HG03066 (cell line): ENCODE data around the gene DIS3L2.
"Not testable (repeated sequence)": the region's sequence is repeated elsewhere in the genome, so short reads cannot be mapped to it uniquely, and the experiment has no call there.

Source experiments
- ATAC-seq: cut with Tn5 transposase; IDR thresholded peaks from one replicate; pipeline ENCODE4 v1.9.1; 2021; ENCODE audit warnings: low read depth; ENCODE audit not compliant: unreplicated experiment

Gene DIS3L2

GRCh38 chr2:232147440-232148077, 186.0 kb downstream of the DIS3L2 start:
- no peak for ATAC-seq

DNA sequence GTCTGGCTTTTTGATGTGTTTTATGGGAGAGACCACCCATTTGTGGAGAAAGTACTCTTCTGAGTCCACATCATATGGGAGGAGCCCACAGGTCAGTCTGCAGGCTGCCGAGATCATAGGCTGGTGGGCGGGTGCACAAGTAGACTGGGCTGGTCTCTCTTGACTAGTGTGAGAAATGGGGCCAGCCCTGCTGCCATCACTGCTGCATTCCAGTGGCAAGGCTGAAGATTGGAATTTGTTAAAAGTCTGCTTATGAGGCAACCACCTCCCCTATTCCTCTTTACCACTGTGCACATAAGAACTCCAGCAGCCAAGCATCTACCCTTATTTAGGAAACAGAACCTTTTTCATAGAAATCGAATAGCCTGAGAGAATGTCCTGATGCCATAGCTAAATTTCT, 200.7 kb downstream of the DIS3L2 start:
- ATAC-seq = no peak

DNA sequence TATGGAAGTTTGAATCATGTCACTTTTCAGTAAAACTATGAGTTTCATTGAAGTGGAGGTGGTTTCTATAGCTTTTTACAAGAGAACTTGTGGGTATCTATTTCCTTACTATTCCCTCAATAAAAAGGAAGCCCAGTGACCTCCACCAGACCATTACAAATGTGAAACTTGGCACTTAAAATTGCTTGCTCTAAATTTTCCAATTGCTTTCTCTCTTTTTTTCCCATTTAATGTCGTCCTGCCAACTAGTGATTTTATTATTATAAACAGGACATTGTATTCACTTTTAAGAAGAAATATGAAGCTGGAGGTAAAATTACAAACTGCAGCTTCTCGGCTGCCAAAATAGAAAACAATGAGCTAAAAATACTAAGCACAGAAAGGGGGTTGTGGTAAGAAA, 208.9 kb downstream of the DIS3L2 start:
- no peak for ATAC-seq

- ATAC-seq = no peak
Observed at GRCh38 chr2:232174662-232175061, 213.1 kb downstream of the DIS3L2 start.

GRCh38 chr2:232176587-232176986, 215.1 kb downstream of the DIS3L2 start:
- ATAC-seq = not testable (repeated sequence)

- ATAC-seq = no peak
Observed at GRCh38 chr2:232183279-232183678, 221.8 kb downstream of the DIS3L2 start.

DNA sequence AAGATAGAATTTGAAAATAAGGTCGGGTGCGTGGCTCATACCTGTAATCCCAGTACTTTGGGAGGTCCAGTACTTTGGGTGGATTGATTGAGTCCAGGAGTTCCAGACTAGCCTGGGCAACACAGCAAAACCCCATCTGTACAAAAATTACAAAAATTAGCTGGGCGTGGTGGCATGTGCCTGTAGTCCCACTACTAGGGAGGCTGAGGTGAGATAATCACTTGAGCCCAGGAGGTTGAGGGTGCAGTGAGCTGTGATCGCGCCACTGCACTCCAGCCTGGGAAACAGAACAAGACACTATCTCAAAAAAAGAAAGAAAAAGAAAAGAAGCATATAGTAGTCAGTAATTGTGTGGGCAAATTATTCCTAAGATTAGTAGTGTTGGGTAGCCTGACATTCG, 222.8 kb downstream of the DIS3L2 start:
- no peak for ATAC-seq

- no peak for ATAC-seq
Observed at GRCh38 chr2:232190796-232191195, 229.3 kb downstream of the DIS3L2 start.

DNA sequence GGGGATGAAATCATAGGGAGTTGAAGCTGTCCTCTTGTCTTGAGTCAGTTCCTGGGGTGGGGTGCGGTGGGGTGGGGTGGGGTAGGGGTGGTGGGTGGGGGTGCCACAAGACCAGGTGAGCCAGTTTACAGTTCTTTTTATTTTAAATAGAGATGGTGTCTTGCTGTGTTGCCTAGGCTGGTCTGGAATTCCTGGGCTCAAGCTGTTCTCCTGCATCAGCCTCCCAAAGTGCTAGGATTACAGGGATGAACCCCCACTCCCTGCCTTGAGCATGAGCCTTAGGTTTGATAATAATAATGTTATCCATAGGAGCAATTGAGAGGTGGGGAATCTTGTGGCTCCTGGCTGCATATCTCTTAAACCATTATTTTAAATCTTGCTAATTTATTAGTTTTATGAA, 234.0 kb downstream of the DIS3L2 start:
- ATAC-seq = no peak

DNA sequence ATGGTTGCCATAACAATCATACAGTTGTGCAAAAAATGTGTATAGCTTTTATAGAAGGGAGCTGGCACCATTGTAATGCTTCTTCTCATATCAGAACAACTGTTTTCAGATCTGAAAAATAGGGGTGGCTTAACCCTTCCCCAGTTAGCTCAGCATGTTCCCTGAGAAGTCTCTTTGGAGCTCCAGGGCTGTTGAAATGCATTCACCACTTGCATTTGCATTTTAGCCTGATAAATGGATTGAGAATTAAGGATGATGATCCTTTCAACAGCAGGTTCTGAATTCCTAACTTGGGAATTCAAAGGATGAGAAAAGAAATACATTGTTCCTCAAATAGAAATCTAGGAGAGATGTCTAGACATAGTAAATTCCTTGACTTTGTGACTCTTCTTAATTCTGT, 235.3 kb downstream of the DIS3L2 start:
- ATAC-seq = no peak

DNA sequence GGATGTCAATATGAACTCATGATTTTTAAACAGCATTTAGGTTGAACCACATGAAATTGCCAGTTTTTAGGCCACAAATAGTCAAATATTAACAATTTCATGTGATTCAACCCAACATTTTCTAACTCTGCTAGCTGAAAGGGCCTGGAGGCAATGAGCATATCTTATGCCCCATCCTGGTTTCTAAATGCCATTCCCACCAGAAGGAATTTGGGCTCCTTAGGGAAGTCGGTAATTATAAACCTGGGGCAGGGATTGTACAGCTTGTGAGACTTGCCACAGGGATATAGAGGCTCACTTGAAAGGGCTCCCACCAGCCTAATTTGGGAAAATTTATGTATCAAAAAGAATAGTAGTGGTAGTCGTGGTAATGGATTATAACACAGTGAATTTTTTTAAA, 238.7 kb downstream of the DIS3L2 start:
- no peak for ATAC-seq

DNA sequence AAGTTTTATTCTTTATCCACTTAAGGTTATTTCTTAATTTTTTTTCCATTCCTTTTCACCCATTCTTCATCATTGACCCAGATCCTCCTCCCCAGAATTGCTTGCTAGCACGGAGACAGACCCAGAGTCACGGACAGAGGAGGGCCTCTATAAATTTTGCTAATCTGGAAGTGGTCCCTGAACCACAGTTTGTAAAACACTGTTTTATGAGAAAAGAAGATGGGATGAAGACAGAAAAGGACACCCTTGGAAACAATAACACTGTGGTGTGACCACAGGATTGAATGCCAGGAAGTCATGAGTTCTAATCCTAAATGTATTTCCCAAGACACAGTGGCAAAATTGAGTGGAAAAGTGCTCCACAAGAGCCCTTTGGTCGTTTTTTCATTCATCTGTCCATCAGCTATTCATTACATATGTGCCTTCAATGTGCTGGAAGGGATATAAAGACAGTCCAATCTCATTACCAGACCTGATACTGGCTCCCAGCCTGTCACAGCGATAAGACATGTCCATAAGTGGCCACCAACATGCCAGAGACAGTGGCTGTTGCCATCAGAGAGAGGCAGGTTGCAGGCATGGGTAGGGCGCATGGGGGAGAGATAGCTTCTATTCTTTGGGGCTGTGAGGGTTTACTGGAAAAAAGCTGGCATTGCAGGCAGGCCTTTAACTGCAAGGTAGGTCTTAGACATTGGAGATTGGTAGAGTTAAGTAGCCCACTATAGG, 241.8 kb downstream of the DIS3L2 start:
- ATAC-seq = no peak

DNA sequence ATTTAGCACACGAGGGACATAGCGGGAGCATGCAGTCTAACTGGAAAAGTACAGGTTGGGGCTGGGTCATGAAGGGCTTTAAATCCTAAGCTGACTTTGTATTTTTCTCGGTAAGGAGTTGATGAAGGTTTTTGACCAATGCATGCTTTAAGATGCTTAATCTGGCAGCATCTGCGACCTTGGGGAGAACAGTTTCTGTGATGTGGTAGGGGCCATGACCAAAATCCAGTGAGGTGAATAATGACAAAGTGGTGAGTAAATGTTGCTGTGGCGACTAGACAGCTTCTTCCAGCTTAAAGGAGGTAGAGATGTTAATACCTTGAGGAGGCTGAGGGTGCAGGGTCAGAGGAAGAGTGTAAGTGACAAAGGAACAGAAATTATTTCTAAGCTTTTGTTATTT, 242.4 kb downstream of the DIS3L2 start:
- no peak for ATAC-seq

DNA sequence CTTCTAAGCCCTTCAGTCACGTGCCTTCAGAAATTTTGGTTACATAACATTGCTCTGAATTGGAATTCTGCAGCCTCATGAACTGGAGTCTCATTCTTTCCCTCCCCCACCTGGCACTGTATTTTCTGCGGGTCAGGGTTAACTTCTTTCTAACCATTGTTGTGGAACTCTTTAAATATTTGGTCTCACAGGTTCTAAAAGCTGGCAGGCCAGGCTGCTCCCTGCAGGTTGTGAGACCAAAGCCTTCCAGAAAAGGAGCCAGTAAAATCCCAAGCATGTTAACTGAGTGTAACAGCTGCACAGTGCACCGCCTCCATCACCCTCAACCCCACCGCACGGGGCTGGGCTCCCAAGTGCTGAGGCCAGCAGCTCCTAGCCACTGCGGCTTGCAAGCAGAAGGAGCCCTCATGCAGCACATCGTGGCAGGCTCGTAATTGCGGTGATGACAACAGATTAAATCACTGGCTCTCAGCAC, 243.0 kb downstream of the DIS3L2 start:
- ATAC-seq = no peak

GRCh38 chr2:232207174-232207573, 245.7 kb downstream of the DIS3L2 start:
- no peak for ATAC-seq

- ATAC-seq = no peak
Observed at GRCh38 chr2:232210306-232210705, 248.8 kb downstream of the DIS3L2 start.

- ATAC-seq = no peak
Observed at GRCh38 chr2:232211743-232212686, 250.5 kb downstream of the DIS3L2 start.

- ATAC-seq = no peak
Observed at GRCh38 chr2:232213176-232213575, 251.7 kb downstream of the DIS3L2 start.

DNA sequence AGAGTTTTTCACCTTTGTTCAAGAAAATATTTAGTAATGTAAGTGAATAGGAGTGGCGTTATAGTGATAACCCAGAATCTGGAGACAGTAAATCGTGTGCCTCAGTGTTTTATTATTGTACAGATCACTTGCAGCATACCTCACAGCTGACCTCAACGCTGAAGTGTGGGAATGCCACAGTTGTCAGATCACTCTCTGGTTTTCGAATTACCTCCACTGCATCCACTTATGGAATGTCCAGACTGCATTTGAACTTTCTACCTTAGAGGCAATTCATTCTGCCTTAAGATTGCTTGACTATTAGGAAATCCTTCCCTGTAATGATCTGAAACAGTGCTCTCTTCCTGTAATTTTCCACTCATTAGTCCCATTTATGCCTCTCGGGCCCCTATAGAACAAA, 252.5 kb downstream of the DIS3L2 start:
- ATAC-seq = no peak

- no peak for ATAC-seq
Observed at GRCh38 chr2:232216028-232216427, 254.5 kb downstream of the DIS3L2 start.
